Nephron (organoid): Measurements from ENCODE around the gene TMEM94.

Experiments
- H3K27ac Mint-ChIP-seq, 3 experiments: 2 replicates each; pipeline ENCODE4 v1.8.0; 2020; ENCODE audit warnings: mixed read lengths in 3 of 3, mild to moderate bottlenecking in 2 of 3, moderate library complexity in 1 of 3
- H3K27me3 Mint-ChIP-seq: 2 replicates; pipeline ENCODE4 v1.8.0; 2021; ENCODE audit warnings: low read depth, mild to moderate bottlenecking, moderate library complexity, mixed read lengths
- H3K36me3 Mint-ChIP-seq: 2 replicates; pipeline ENCODE4 v1.8.0; 2020; ENCODE audit warnings: low read depth, mixed read lengths
- H3K4me1 Mint-ChIP-seq: 2 replicates; pipeline ENCODE4 v1.8.0; 2020; ENCODE audit warnings: mixed read lengths
- H3K4me3 Mint-ChIP-seq, 3 experiments: 2 replicates each; pipeline ENCODE4 v1.8.0; 2020; ENCODE audit warnings: mild to moderate bottlenecking in 3 of 3, mixed read lengths in 3 of 3, moderate library complexity in 2 of 3
- H3K9me3 Mint-ChIP-seq: 2 replicates; pipeline ENCODE4 v1.8.0; 2020; ENCODE audit warnings: mixed read lengths
- TF ChIP-seq, protein P1 (sequence below), 3 experiments: fragments of 200-600 bp; sonication (generic); IDR thresholded peaks; one replicate each; pipeline ENCODE4 v1.5.0; 2021; ENCODE audit warnings: antibody characterized with exemption in 3 of 3; ENCODE audit not compliant: unreplicated experiment in 3 of 3

Gene TMEM94

DNA sequence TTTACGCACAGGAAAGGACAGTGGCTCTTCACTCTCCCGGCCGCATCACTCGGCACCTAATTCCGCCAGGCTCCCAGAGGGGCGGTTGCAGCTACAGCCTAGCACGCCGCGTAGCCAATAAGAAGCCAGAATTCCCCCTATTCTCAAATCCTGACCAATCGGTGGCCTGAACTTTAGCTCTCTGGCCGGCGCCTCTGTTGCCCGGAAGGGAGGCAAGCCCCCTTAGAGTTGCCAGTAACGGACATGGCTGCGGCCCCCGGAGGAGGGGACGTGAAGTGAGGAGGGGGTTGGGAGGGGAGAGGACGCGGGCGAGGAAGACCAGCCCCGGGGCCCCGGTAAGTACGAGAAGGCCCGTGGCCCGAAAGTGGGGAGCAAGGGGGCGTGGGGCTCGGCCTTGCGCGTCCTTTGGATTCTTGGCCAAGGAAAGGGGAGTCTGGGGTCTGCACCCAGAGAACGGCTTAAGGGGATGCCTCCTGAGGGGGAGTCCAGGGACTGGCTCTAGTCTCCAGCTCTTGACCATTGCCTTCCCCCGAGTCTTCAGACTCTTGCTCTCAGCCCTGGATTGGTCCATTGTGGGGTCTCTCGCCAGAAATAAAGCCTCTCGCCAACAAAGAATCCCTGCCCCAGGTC lies at the start of gene TMEM94:
Gene TMEM94 (plus strand): TSS at position 219 of the 630 bp plus-strand sequence. CDS start 15,271 bp downstream, outside the sequence.
- Mint-ChIP-seq H3K4me1 (peaks cover 53% of the 10 kb centered on the region), H3K4me3 (peak within 1 kb of the TSS; percentile 94 to 96 (median 95)), H3K27me3 (no peaks in the 10 kb centered on the region), H3K9me3 (no peaks in the 10 kb centered on the region), H3K27ac (peak within 1 kb of the TSS; percentile 97 to 99 (median 99)), H3K36me3 (no peaks in the 10 kb centered on the region)
- TF ChIP-seq, protein P1, sequence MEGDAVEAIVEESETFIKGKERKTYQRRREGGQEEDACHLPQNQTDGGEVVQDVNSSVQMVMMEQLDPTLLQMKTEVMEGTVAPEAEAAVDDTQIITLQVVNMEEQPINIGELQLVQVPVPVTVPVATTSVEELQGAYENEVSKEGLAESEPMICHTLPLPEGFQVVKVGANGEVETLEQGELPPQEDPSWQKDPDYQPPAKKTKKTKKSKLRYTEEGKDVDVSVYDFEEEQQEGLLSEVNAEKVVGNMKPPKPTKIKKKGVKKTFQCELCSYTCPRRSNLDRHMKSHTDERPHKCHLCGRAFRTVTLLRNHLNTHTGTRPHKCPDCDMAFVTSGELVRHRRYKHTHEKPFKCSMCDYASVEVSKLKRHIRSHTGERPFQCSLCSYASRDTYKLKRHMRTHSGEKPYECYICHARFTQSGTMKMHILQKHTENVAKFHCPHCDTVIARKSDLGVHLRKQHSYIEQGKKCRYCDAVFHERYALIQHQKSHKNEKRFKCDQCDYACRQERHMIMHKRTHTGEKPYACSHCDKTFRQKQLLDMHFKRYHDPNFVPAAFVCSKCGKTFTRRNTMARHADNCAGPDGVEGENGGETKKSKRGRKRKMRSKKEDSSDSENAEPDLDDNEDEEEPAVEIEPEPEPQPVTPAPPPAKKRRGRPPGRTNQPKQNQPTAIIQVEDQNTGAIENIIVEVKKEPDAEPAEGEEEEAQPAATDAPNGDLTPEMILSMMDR (IDR thresholded peaks at IDR 0.05; ENCODE audit: unreplicated experiment in 3 of 3): no peak

DNA sequence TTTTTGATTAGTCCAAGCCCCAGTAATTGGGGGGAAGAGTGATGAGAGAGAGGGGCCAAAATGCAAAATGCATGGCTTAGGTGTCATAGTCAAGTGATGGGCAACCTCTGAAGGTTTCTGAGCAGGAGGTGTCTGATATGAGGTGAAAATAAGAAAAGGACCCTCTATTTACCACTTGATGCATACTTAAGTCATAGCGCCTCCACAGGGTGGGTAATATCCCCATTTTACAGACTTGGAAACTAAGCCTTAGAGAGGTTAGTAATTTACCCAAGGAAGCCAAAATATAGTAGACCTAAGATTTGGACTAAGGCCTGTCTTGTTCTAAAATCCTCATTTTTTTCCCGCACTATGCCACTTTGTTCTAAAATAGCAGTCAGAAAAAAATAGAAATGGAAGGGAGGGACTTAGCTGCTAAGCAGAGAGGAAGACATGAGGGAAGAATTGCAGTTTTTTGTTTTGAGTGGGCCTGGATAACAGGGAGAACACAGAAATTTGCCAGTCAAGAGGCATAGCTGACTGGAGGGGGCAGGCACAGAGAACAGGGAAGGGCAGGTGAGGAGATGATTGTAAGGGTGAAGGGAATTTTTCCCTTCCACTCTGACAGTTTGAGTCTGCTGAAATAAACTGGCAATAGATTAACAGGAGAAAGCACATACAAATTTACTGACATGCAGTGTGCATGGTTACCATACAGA lies 48.6 kb upstream of the TMEM94 start:
- Mint-ChIP-seq H3K4me1 (peaks cover 19% of the 10 kb centered on the region), H3K27ac (peak overlapping the region in 1 of 3 experiments; percentile 5), H3K27me3 (peaks cover 15% of the 10 kb centered on the region), H3K36me3 (no peaks in the 10 kb centered on the region), H3K4me3 (no peak overlapping the region), H3K9me3 (no peaks in the 10 kb centered on the region)
- TF ChIP-seq, protein P1 (IDR thresholded peaks at IDR 0.05; ENCODE audit: unreplicated experiment in 3 of 3): no peak

DNA sequence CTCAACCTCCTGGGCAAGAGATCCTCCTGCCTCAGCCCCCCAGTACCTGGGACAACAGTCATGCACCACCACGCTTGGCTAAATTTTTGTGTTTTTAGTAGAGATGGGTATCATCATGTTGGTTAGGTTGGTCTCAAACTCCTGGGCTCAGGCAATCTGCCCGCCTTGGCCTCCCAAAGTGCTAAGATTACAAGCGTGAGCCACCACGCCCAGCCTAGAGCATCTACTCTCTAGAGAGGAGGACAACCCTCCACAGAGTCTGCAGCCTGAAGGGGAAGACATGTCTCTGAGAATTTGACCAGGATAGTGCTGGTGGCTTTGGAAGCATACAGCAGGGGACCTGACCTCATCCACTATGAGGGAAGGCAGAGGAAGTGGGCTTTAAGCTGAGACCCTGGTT lies 46.3 kb upstream of the TMEM94 start:
- no peak overlapping the region for H3K27ac Mint-ChIP-seq
- H3K4me3 Mint-ChIP-seq: no peak overlapping the region
- peaks cover 14% of the 10 kb centered on the region for H3K4me1 Mint-ChIP-seq
- H3K9me3 Mint-ChIP-seq: no peaks in the 10 kb centered on the region
- TF ChIP-seq, protein P1 (IDR thresholded peaks at IDR 0.05; ENCODE audit: unreplicated experiment in 3 of 3): no peak
- peaks cover 28% of the 10 kb centered on the region for H3K27me3 Mint-ChIP-seq
- H3K36me3 Mint-ChIP-seq: no peaks in the 10 kb centered on the region

DNA sequence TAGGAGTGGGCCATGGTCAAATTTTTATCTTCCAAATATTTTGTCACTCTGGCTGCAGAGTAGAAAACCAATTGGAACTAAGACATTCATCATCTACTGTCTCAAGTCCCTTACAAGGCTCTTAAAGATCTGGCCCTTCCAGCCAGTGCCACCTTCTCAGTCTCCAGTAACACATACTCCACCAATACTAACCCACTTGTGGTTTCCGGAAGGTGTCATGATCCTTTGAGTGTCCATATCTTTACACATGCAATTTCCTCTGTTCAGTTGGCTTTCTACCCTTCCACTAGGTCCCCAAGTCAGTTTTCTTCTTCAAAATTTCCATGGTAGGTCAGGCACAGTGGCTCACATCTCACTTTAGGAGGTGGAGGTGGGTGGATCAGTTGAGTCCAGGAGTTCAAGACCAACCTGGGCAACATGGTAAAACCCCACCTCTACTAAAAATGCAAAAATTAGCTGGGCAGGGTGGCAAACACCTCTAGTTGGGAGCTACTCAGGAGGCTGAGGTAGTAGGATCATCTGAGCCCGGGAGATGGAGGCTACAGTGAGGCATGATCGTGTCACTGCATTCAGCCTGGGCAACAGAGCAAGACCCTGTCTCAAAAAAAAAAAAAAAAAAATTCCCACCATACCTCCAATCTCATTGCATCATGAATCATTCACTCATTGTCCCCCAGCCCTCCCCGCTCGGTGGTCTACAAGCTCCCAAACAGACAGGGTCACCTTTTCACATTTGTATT lies 44.9 kb upstream of the TMEM94 start:
- peaks cover 37% of the 10 kb centered on the region for H3K27me3 Mint-ChIP-seq
- no peaks in the 10 kb centered on the region for H3K9me3 Mint-ChIP-seq
- no peak overlapping the region for H3K27ac Mint-ChIP-seq
- TF ChIP-seq, protein P1 (IDR thresholded peaks at IDR 0.05; ENCODE audit: unreplicated experiment in 3 of 3): no peak
- no peaks in the 10 kb centered on the region for H3K36me3 Mint-ChIP-seq
- no peak overlapping the region for H3K4me3 Mint-ChIP-seq
- H3K4me1 Mint-ChIP-seq: peaks cover 4% of the 10 kb centered on the region

DNA sequence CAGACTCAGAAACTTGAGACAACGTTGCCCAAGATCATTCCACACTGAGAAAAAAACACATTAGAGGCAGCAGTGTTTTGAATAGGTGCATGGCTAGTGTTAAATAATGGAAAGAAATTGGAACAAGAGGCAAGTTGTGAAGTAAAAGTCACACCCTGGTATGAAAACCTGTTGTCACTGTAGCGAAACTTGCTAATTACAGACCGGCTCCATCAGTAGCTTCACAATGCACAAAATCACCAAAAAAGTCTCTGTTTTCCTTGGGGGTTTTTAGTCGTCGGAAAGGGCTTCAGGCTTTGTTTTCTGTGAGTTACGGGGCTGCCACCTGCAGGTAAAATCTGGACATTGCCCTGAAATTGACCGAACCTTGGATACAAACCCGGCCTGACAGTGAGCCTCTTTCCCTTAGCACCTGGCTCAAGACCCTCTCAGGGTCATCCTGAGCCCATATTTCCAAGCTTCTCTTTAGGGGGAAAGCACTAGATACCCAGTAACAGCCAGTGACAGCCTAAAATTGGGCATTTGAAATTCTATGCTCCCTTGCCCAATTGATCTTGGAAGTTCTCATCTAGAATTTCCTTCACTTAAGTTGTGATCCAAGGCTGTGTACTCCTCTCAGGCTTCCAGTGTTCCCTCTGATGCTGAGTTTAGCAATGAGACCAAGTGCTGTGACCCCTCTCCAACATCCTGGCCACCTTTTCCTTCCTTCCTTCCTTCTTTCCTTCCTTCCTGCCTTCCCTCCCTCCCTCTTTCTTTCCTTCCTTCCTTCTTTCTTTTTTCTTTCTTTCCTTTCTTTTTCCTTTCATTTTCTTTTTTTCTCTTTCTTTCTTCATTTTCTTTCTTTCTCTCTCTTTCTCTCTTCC lies 43.7 kb upstream of the TMEM94 start:
- H3K4me1 Mint-ChIP-seq: no peaks in the 10 kb centered on the region
- H3K27ac Mint-ChIP-seq: peak overlapping the region in 1 of 3 experiments; percentile 6
- TF ChIP-seq, protein P1 (IDR thresholded peaks at IDR 0.05; ENCODE audit: unreplicated experiment in 3 of 3): peak; percentile 79 to 81 (median 79)
- H3K27me3 Mint-ChIP-seq: peaks cover 37% of the 10 kb centered on the region
- H3K36me3 Mint-ChIP-seq: no peaks in the 10 kb centered on the region
- no peaks in the 10 kb centered on the region for H3K9me3 Mint-ChIP-seq
- H3K4me3 Mint-ChIP-seq: peak overlapping the region in 2 of 3 experiments; percentile 12 to 37
